Measurements from ENCODE around the gene SPATA3.

SPATA3 gene

GRCh38 chr2:231050018-231050901 is 54.3 kb downstream of the SPATA3 start:
- Histone ChIP-seq H3K4me3 (ENCODE audit: low read depth, low read length) (no peak overlapping the region), H3K27ac (ENCODE audit: low read depth, low read length) (no peak overlapping the region), H3K79me2 (ENCODE audit: control insufficient read depth, insufficient read depth, low read length, unreplicated experiment) (no peaks in the 10 kb centered on the region), H3K36me3 (ENCODE audit: insufficient read depth, low read length) (no peaks in the 10 kb centered on the region), H3K4me1 (ENCODE audit: control insufficient read depth, insufficient read depth, low read length, unreplicated experiment) (no peaks in the 10 kb centered on the region), H2AFZ (ENCODE audit: low read length, unreplicated experiment) (no peak overlapping the region), H3K27me3 (ENCODE audit: insufficient read depth, low read length) (peaks cover 31% of the 10 kb centered on the region)

- Histone ChIP-seq H3K36me3 (ENCODE audit: insufficient read depth, low read length) (no peaks in the 10 kb centered on the region), H3K79me2 (ENCODE audit: control insufficient read depth, insufficient read depth, low read length, unreplicated experiment) (no peaks in the 10 kb centered on the region), H3K4me3 (ENCODE audit: low read depth, low read length) (no peak overlapping the region), H3K27me3 (ENCODE audit: insufficient read depth, low read length) (peaks cover 31% of the 10 kb centered on the region), H3K4me1 (ENCODE audit: control insufficient read depth, insufficient read depth, low read length, unreplicated experiment) (no peaks in the 10 kb centered on the region), H2AFZ (ENCODE audit: low read length, unreplicated experiment) (no peak overlapping the region), H3K27ac (ENCODE audit: low read depth, low read length) (no peak overlapping the region)
Measured at GRCh38 chr2:231051116-231051515, 55.2 kb downstream of the SPATA3 start.

GRCh38 chr2:231052494-231053451 is 56.9 kb downstream of the SPATA3 start:
- H3K36me3 ChIP-seq (ENCODE audit: insufficient read depth, low read length): no peaks in the 10 kb centered on the region
- H2AFZ ChIP-seq (ENCODE audit: low read length, unreplicated experiment): peak overlapping the region; percentile 88
- peak overlapping the region; percentile 82 for H3K4me3 ChIP-seq (ENCODE audit: low read depth, low read length)
- H3K27me3 ChIP-seq (ENCODE audit: insufficient read depth, low read length): peaks cover 19% of the 10 kb centered on the region
- H3K4me1 ChIP-seq (ENCODE audit: control insufficient read depth, insufficient read depth, low read length, unreplicated experiment): no peaks in the 10 kb centered on the region
- H3K27ac ChIP-seq (ENCODE audit: low read depth, low read length): no peak overlapping the region
- H3K79me2 ChIP-seq (ENCODE audit: control insufficient read depth, insufficient read depth, low read length, unreplicated experiment): peaks cover 11% of the 10 kb centered on the region

GRCh38 chr2:231053846-231054245 is 57.9 kb downstream of the SPATA3 start:
- Histone ChIP-seq H3K79me2 (ENCODE audit: control insufficient read depth, insufficient read depth, low read length, unreplicated experiment) (peaks cover 21% of the 10 kb centered on the region), H3K4me1 (ENCODE audit: control insufficient read depth, insufficient read depth, low read length, unreplicated experiment) (peaks cover 10% of the 10 kb centered on the region), H2AFZ (ENCODE audit: low read length, unreplicated experiment) (no peak overlapping the region), H3K27me3 (ENCODE audit: insufficient read depth, low read length) (peaks cover 8% of the 10 kb centered on the region; the same call in 1 of the 2 replicates), H3K36me3 (ENCODE audit: insufficient read depth, low read length) (no peaks in the 10 kb centered on the region), H3K27ac (ENCODE audit: low read depth, low read length) (no peak overlapping the region), H3K4me3 (ENCODE audit: low read depth, low read length) (no peak overlapping the region)

- Histone ChIP-seq H3K27me3 (ENCODE audit: insufficient read depth, low read length) (no peaks in the 10 kb centered on the region), H3K79me2 (ENCODE audit: control insufficient read depth, insufficient read depth, low read length, unreplicated experiment) (peaks cover 49% of the 10 kb centered on the region), H3K4me1 (ENCODE audit: control insufficient read depth, insufficient read depth, low read length, unreplicated experiment) (peaks cover 30% of the 10 kb centered on the region), H3K27ac (ENCODE audit: low read depth, low read length) (peak within 1 kb of the TSS; percentile 69), H2AFZ (ENCODE audit: low read length, unreplicated experiment) (peak within 1 kb of the TSS; percentile 79), H3K4me3 (ENCODE audit: low read depth, low read length) (peak within 1 kb of the TSS; percentile 92), H3K36me3 (ENCODE audit: insufficient read depth, low read length) (peaks cover 6% of the 10 kb centered on the region; the same call in 1 of the 2 replicates)
Measured at GRCh38 chr2:231056453-231057416, 60.8 kb downstream of the SPATA3 start, which contains the start of gene PSMD1. PSMD1 (plus strand) TSS chr2:231056867; CDS start chr2:231057026, 159 bp downstream.

GRCh38 chr2:231057590-231057989 is 61.7 kb downstream of the SPATA3 start:
- Histone ChIP-seq H3K27me3 (ENCODE audit: insufficient read depth, low read length) (no peaks in the 10 kb centered on the region), H3K36me3 (ENCODE audit: insufficient read depth, low read length) (peaks cover 14% of the 10 kb centered on the region), H2AFZ (ENCODE audit: low read length, unreplicated experiment) (no peak overlapping the region), H3K27ac (ENCODE audit: low read depth, low read length) (peak overlapping the region; percentile 69), H3K4me1 (ENCODE audit: control insufficient read depth, insufficient read depth, low read length, unreplicated experiment) (peaks cover 30% of the 10 kb centered on the region), H3K4me3 (ENCODE audit: low read depth, low read length) (peak overlapping the region; percentile 92), H3K79me2 (ENCODE audit: control insufficient read depth, insufficient read depth, low read length, unreplicated experiment) (peaks cover 58% of the 10 kb centered on the region)

Data from ACC112 (cell line).